ENCODE measurements around the gene RIN3. TPM values are rescaled to one million over a fixed set of nuclear protein-coding genes. Genes with fewer than 3 reads are reported as not detected.

The RIN3 gene, protein sequence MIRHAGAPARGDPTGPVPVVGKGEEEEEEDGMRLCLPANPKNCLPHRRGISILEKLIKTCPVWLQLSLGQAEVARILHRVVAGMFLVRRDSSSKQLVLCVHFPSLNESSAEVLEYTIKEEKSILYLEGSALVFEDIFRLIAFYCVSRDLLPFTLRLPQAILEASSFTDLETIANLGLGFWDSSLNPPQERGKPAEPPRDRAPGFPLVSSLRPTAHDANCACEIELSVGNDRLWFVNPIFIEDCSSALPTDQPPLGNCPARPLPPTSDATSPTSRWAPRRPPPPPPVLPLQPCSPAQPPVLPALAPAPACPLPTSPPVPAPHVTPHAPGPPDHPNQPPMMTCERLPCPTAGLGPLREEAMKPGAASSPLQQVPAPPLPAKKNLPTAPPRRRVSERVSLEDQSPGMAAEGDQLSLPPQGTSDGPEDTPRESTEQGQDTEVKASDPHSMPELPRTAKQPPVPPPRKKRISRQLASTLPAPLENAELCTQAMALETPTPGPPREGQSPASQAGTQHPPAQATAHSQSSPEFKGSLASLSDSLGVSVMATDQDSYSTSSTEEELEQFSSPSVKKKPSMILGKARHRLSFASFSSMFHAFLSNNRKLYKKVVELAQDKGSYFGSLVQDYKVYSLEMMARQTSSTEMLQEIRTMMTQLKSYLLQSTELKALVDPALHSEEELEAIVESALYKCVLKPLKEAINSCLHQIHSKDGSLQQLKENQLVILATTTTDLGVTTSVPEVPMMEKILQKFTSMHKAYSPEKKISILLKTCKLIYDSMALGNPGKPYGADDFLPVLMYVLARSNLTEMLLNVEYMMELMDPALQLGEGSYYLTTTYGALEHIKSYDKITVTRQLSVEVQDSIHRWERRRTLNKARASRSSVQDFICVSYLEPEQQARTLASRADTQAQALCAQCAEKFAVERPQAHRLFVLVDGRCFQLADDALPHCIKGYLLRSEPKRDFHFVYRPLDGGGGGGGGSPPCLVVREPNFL
- total RNA-seq (2021) (2.4 and 2.5 TPM in 2 replicates), Bru-seq, nascent RNA (percentile 34 among the genes with signal in this experiment), BruChase-seq, experiment 1, labeled RNA remaining after a 2-hour chase (percentile 28 among the genes with signal in this experiment), BruChase-seq, experiment 2, labeled RNA remaining after a 6-hour chase (percentile 30 among the genes with signal in this experiment)
- long read RNA-seq, partial matches to known transcripts = 1 of 3 reads
- long read RNA-seq, other reads (novel, unspliced or antisense) = 2 of 3 reads

- POLR2A ChIA-PET (ENCODE audit: low non-redundant PET) = no interaction called here
- no peak within 1 kb of the TSS for H3K27ac ChIP-seq (ENCODE audit: low read depth, low read length, poor library complexity, severe bottlenecking)
Measured at GRCh38 chr14:92513204-92513965, at the start of gene RIN3. TSS of gene RIN3 (plus strand) at chr14:92513781. CDS start at chr14:92513933, 152 bp downstream.

DNA sequence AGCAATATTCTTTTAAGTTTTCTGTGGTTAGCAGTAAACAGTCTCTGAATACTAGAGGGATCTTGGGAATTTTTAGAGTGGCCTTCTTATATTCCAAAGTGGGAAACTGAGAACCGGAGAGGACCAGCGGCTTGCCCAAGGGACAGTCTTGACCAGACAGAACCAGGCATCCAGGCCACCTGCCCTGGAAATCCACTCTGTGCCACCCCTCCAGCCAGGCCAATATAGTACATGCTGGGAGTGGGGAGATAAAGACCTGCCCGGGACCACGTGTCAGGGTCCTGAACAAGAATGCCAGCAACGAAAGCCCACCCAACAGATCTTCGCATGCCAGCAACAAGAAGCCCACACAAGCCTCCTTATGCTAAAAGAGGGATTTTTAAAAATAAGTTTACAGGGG, 49.4 kb upstream of the RIN3 start:
- no TSS peak for BruUV-seq (replicated peaks)
- Histone ChIP-seq H3K9me3 (ENCODE audit: low read depth, low read length, poor library complexity, severe bottlenecking) (no peaks in the 10 kb centered on the region), H3K36me3 (ENCODE audit: insufficient read depth, low read length, poor library complexity, severe bottlenecking) (no peaks in the 10 kb centered on the region), H3K27ac (ENCODE audit: low read depth, low read length, poor library complexity, severe bottlenecking) (no peak overlapping the region), H3K27me3 (replicated peaks; ENCODE audit: insufficient read depth, low read depth, low read length, poor library complexity) (no peaks in the 10 kb centered on the region), H3K4me3 (ENCODE audit: low read depth, low read length, poor library complexity, severe bottlenecking) (no peak overlapping the region), H3K4me1 (ENCODE audit: insufficient read depth, low read length, poor library complexity, severe bottlenecking) (no peaks in the 10 kb centered on the region)
- intact Hi-C loops (cut with micrococcal nuclease; ENCODE audit: unreplicated experiment) = no loop called here
- POLR2A ChIA-PET (ENCODE audit: low non-redundant PET) = no interaction called here
- no peak for DNase-seq (ENCODE audit: low spot score)
- no peak for TF ChIP-seq EZH2 (IDR thresholded peaks at IDR 0.05; ENCODE audit: borderline replicate concordance, low read depth, low read length, poor library complexity, severe bottlenecking)
- TF ChIP-seq CTCF (conservative IDR thresholded peaks at IDR 0.05; ENCODE audit: low read depth, low read length) = no peak
- CTCF ChIA-PET = no interaction called here

More at GRCh38 chr14:92513204-92513965, at the start of gene RIN3:
- DNase-seq (ENCODE audit: low spot score) = peak; percentile 52
- H3K4me3 ChIP-seq (ENCODE audit: low read depth, low read length, poor library complexity, severe bottlenecking) = peak within 1 kb of the TSS; percentile 52
- H3K4me1 ChIP-seq (ENCODE audit: insufficient read depth, low read length, poor library complexity, severe bottlenecking) = no peaks in the 10 kb centered on the region
- CTCF ChIA-PET = no interaction called here
- BruUV-seq (replicated peaks) = no TSS peak
- no peaks in the 10 kb centered on the region for H3K27me3 ChIP-seq (replicated peaks; ENCODE audit: insufficient read depth, low read depth, low read length, poor library complexity)
- no peaks in the 10 kb centered on the region for H3K36me3 ChIP-seq (ENCODE audit: insufficient read depth, low read length, poor library complexity, severe bottlenecking)
- TF ChIP-seq CTCF (conservative IDR thresholded peaks at IDR 0.05; ENCODE audit: low read depth, low read length) = no peak
- TF ChIP-seq EZH2 (IDR thresholded peaks at IDR 0.05; ENCODE audit: borderline replicate concordance, low read depth, low read length, poor library complexity, severe bottlenecking) = no peak
- no peaks in the 10 kb centered on the region for H3K9me3 ChIP-seq (ENCODE audit: low read depth, low read length, poor library complexity, severe bottlenecking)
- intact Hi-C loops (cut with micrococcal nuclease; ENCODE audit: unreplicated experiment) = no loop called here

DNA sequence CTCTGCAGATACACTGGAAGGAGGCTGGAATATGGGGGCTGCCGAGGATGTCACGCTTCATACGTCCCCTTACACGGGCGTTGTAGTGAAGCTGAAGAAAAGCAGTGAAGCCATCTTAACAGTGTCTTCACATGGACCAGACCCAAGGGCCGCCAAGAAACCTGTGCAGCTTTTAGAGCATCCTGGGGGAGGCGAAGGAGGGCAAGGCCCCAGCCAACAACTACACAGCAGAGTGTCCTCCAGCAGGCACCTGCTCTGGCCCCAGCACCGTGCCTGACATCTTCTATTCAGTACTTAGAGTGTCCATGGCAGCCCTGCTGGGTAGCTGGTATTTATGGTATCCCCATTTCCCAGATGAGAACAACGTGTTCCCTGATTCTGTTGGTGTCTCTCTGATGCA, 48.9 kb upstream of the RIN3 start:
- Histone ChIP-seq H3K27me3 (replicated peaks; ENCODE audit: insufficient read depth, low read depth, low read length, poor library complexity) (no peaks in the 10 kb centered on the region), H3K27ac (ENCODE audit: low read depth, low read length, poor library complexity, severe bottlenecking) (no peak overlapping the region), H3K4me1 (ENCODE audit: insufficient read depth, low read length, poor library complexity, severe bottlenecking) (no peaks in the 10 kb centered on the region), H3K9me3 (ENCODE audit: low read depth, low read length, poor library complexity, severe bottlenecking) (peaks cover 4% of the 10 kb centered on the region), H3K4me3 (ENCODE audit: low read depth, low read length, poor library complexity, severe bottlenecking) (no peak overlapping the region), H3K36me3 (ENCODE audit: insufficient read depth, low read length, poor library complexity, severe bottlenecking) (no peaks in the 10 kb centered on the region)
- TF ChIP-seq CTCF (conservative IDR thresholded peaks at IDR 0.05; ENCODE audit: low read depth, low read length) (no peak), EZH2 (IDR thresholded peaks at IDR 0.05; ENCODE audit: borderline replicate concordance, low read depth, low read length, poor library complexity, severe bottlenecking) (no peak)
- ChIA-PET CTCF (no interaction called here), POLR2A (ENCODE audit: low non-redundant PET) (no interaction called here)
- no peak for DNase-seq (ENCODE audit: low spot score)
- intact Hi-C loops (cut with micrococcal nuclease; ENCODE audit: unreplicated experiment) = no loop called here
- BruUV-seq (replicated peaks) = no TSS peak
